ENCODE measurements around the gene FAM43B.

The FAM43B gene

GRCh38 chr1:20601129-20601825 is 48.9 kb downstream of the FAM43B start:
- H3K4me1 ChIP-seq (ENCODE audit: insufficient read depth, low read length, severe bottlenecking) = no peaks in the 10 kb centered on the region
- no peaks in the 10 kb centered on the region for H3K9me2 ChIP-seq (ENCODE audit: low read depth, low read length)
- H3K79me2 ChIP-seq (ENCODE audit: insufficient read depth, low read length) = no peaks in the 10 kb centered on the region
- no peaks in the 10 kb centered on the region for H3K36me3 ChIP-seq (ENCODE audit: insufficient read depth, low read length)
- H3K4me2 ChIP-seq (ENCODE audit: low read length) = no peak overlapping the region
- no peaks in the 10 kb centered on the region for H4K20me1 ChIP-seq (ENCODE audit: insufficient read depth, low read length)
- H3K27me3 ChIP-seq (ENCODE audit: insufficient read depth, low read length) = peaks cover 5% of the 10 kb centered on the region; the same call in 1 of the 2 replicates
- H3K9ac ChIP-seq (ENCODE audit: low read length) = no peak overlapping the region
- H3K4me3 ChIP-seq (ENCODE audit: low read depth, low read length, poor library complexity, severe bottlenecking) = no peak overlapping the region
- H2AFZ ChIP-seq (ENCODE audit: low read length) = no peak overlapping the region
- no peak overlapping the region for H3K27ac ChIP-seq (ENCODE audit: low read depth, low read length, poor library complexity, severe bottlenecking)
- H3K9me3 ChIP-seq (ENCODE audit: low read length) = no peaks in the 10 kb centered on the region
- TF ChIP-seq CTCF (IDR thresholded peaks at IDR 0.05; ENCODE audit: low read length) (no peak), EZH2 (IDR thresholded peaks at IDR 0.05; ENCODE audit: borderline replicate concordance, low read length) (no peak)
- H3F3A ChIP-seq (ENCODE audit: insufficient read depth, low read length) = no peaks in the 10 kb centered on the region

- no peak overlapping the region for H3K4me3 ChIP-seq (ENCODE audit: low read depth, low read length, poor library complexity, severe bottlenecking)
- no peak overlapping the region for H2AFZ ChIP-seq (ENCODE audit: low read length)
- no peaks in the 10 kb centered on the region for H3K9me2 ChIP-seq (ENCODE audit: low read depth, low read length)
- no peaks in the 10 kb centered on the region for H3K4me1 ChIP-seq (ENCODE audit: insufficient read depth, low read length, severe bottlenecking)
- H3K36me3 ChIP-seq (ENCODE audit: insufficient read depth, low read length) = no peaks in the 10 kb centered on the region
- H3K27me3 ChIP-seq (ENCODE audit: insufficient read depth, low read length) = peaks cover 5% of the 10 kb centered on the region; the same call in 1 of the 2 replicates
- no peaks in the 10 kb centered on the region for H3K9me3 ChIP-seq (ENCODE audit: low read length)
- no peaks in the 10 kb centered on the region for H4K20me1 ChIP-seq (ENCODE audit: insufficient read depth, low read length)
- no peak overlapping the region for H3K9ac ChIP-seq (ENCODE audit: low read length)
- no peaks in the 10 kb centered on the region for H3F3A ChIP-seq (ENCODE audit: insufficient read depth, low read length)
- TF ChIP-seq EZH2 (IDR thresholded peaks at IDR 0.05; ENCODE audit: borderline replicate concordance, low read length) = no peak
- TF ChIP-seq CTCF (IDR thresholded peaks at IDR 0.05; ENCODE audit: low read length) = no peak
- H3K4me2 ChIP-seq (ENCODE audit: low read length) = no peak overlapping the region
- H3K27ac ChIP-seq (ENCODE audit: low read depth, low read length, poor library complexity, severe bottlenecking) = no peak overlapping the region
- no peaks in the 10 kb centered on the region for H3K79me2 ChIP-seq (ENCODE audit: insufficient read depth, low read length)
Observed at GRCh38 chr1:20602851-20603450, 50.6 kb downstream of the FAM43B start.

GRCh38 chr1:20603504-20604464 is 51.4 kb downstream of the FAM43B start:
- H3K4me3 ChIP-seq (ENCODE audit: low read depth, low read length, poor library complexity, severe bottlenecking) = no peak overlapping the region
- H3K4me1 ChIP-seq (ENCODE audit: insufficient read depth, low read length, severe bottlenecking) = no peaks in the 10 kb centered on the region
- H3K4me2 ChIP-seq (ENCODE audit: low read length) = no peak overlapping the region
- no peaks in the 10 kb centered on the region for H4K20me1 ChIP-seq (ENCODE audit: insufficient read depth, low read length)
- no peak overlapping the region for H3K27ac ChIP-seq (ENCODE audit: low read depth, low read length, poor library complexity, severe bottlenecking)
- H3K36me3 ChIP-seq (ENCODE audit: insufficient read depth, low read length) = no peaks in the 10 kb centered on the region
- no peak overlapping the region for H2AFZ ChIP-seq (ENCODE audit: low read length)
- H3K27me3 ChIP-seq (ENCODE audit: insufficient read depth, low read length) = peaks cover 5% of the 10 kb centered on the region; the same call in 1 of the 2 replicates
- no peak for TF ChIP-seq CTCF (IDR thresholded peaks at IDR 0.05; ENCODE audit: low read length)
- no peaks in the 10 kb centered on the region for H3K9me3 ChIP-seq (ENCODE audit: low read length)
- no peaks in the 10 kb centered on the region for H3K9me2 ChIP-seq (ENCODE audit: low read depth, low read length)
- H3K79me2 ChIP-seq (ENCODE audit: insufficient read depth, low read length) = no peaks in the 10 kb centered on the region
- no peaks in the 10 kb centered on the region for H3F3A ChIP-seq (ENCODE audit: insufficient read depth, low read length)
- no peak overlapping the region for H3K9ac ChIP-seq (ENCODE audit: low read length)
